NCI-H146 treated with DMSO at 0.1 percent for 48 hours (cell line): ENCODE results near the gene RELL2.

Experiments
- DNase-seq: peaks from one replicate; lab custom pipeline; 2025; ENCODE audit not compliant: unreplicated experiment; lab: John Stamatoyannopoulos, UW

Gene RELL2

DNA sequence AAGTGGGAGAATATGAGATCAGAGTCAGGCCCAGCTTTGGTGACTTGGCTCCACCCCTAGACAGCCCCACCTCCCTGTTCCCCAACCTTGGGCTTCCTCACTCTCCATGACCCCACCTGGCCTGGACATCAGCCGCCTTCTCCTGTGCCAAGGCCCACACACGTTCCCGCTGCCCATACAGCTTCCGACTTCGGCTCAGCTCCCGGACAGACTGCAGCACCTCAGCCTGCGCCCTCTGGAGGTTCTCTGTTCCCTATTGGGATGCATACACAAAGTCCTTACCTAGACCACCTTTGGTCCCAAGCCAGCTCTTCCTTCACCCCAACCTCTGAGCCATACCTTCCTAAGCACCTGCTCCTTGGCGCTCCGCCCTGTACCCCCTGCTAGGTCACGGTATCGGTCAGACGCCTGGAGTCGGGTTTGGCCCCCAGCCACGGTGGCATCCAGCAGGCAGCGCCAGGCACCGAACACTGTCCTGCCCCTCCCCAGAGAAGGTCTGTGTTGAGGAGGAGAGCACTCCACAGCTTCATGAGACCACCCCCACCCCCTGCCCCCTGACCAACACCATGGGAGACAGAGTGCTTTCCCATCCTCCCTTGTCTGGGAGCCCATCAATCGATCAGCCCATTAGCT lies 12.4 kb downstream of the RELL2 start:
- no peak for DNase-seq

- DNase-seq = no peak
Observed at GRCh38 chr5:141649972-141650371, 13.2 kb downstream of the RELL2 start.

DNA sequence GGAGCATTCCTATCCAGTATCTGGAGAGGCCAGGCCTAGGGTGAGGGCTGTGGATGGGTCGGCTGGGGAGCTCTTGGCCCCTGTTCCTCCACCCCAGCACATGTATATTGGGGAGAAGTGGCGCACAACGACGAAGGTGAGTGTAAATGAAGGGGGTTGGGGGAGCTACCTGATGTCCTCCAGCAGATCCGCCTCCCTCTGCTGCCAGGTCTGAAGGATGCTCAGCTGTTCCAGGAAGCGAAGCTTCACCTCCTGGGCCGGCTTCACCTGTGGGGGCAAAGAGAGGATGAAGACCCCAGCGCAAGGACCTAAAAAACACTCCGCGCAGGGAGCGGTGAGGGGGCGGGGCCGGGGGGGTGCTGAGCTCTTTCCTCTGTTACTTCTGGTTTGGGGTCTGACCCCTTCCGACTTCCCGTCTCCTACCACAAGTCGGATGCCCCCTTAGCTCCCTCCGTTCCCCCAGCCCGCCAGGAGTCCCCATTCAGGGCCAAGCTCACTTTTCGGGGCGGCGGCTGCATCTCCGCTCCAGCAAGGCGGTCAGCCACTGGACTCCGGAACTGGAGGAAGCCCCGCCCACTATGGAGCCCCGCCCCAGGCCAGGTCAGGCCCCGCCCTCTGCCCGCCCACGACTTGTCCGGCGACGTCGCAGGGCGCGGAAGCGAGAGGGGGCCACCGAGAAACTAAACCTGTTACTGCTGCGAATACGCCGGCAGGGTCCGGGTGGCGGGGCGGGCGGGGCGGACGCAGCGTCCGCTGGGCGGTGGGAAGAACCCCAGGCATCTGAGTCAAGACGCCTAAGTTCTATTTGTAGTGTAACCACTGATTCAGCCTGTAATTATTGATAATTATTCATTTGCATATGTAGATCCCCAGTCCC lies 14.3 kb downstream of the RELL2 start, which contains the start of gene FCHSD1:
FCHSD1 (minus strand) TSS at position 568 of the 877 bp plus-strand sequence; CDS start at position 518, 50 bp downstream.
- peak; percentile 72 for DNase-seq

GRCh38 chr5:141651728-141652105 lies 14.9 kb downstream of the RELL2 start:
- DNase-seq = no peak

DNA sequence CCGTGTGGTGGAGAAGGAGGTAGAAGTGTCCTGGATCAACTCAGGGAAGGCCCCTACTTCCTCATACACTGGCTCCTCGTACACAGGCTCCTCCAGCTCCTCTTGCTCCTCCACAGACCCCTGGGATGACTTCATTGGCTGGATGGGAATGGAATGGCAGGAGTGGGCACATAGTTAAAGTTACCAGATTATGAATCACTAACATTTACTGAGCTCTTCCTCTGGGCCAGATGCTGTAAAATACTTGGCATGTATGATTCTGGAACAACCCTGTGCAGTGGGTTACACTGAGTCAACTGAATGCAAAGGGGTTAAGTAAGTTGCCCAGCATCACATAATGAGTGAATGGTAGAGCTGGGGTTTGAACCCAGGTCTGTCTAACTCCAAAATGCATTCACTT lies 17.5 kb downstream of the RELL2 start:
- no peak for DNase-seq

- DNase-seq = no peak
Observed at GRCh38 chr5:141655020-141655419, 18.2 kb downstream of the RELL2 start.

DNA sequence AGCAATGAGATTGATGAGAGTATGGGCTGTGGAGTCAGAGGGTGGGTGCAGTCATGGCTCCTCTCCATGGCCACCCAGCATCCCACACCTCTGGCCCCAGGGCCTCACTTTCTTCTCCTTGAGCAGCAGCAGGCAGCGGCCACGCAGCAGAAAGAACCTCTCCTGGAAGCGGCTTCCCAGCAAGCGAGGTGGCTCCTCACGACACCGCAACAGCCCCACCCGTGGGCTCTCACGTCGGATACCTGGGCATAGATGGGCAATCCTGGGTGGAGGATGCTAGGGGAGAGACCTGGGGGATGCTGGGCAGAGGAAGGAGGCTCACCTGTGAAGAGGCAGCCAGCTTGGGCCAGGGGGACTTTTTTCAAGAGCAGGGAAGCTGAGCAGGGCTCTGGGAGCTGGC lies 19.6 kb downstream of the RELL2 start:
- DNase-seq = no peak

DNA sequence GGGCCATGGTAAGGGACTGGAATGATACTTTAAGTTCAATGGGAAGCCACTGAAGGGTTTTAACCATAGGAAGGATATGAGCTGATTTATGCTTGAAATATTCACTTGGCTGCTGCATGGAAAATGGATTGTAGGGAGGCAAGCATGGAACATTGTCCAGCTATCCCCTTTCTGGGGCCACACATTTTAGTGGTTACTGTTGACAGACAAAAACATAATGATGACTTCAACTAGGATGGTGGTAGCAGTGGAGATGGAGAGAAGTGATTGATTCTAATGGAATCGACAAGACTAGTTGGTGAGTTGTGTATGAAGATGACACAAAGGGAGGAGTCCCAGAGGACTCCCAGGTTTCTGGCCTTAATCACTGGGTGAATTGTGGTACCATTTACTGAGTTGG lies 20.6 kb downstream of the RELL2 start:
- no peak for DNase-seq

- DNase-seq = no peak
Observed at GRCh38 chr5:141657937-141658545, 21.2 kb downstream of the RELL2 start.

- DNase-seq = no peak
Observed at GRCh38 chr5:141662028-141662427, 25.2 kb downstream of the RELL2 start.

GRCh38 chr5:141663506-141663905 lies 26.7 kb downstream of the RELL2 start:
- no peak for DNase-seq

DNA sequence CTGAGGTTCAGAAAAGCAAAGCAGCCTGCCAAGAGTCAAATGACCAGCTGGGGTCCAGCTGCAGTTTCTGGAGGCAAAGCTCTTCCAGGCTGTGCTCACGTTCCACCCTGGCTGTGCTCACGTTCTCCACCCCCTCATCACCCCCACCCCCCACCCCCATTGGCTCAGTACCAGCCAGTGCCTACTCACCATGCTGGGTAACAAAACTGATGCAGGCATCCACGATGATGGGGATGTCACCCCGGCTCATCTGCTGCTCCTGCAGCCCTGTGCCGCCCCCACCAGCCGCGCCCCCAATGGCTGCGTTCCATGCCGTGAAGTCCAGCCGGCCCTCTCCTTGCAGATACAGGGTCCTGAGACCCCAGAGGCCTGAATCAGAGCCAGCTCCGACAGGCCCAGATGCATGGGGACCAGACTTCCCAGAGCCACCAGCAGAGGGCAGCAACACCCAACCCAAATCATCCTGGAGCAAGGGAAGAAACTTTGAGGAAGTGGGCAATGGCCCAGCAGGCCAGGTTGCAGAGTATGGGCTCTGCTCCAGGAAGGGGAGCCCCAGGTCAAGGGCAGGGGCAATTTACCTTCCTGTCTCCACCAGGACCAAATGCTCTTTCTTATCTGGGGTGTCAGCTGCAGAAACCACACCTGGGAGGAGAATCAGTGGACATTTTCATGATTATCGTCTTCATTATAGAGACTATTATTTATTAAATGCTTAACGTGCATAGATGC lies 28.1 kb downstream of the RELL2 start:
- no peak for DNase-seq

DNA sequence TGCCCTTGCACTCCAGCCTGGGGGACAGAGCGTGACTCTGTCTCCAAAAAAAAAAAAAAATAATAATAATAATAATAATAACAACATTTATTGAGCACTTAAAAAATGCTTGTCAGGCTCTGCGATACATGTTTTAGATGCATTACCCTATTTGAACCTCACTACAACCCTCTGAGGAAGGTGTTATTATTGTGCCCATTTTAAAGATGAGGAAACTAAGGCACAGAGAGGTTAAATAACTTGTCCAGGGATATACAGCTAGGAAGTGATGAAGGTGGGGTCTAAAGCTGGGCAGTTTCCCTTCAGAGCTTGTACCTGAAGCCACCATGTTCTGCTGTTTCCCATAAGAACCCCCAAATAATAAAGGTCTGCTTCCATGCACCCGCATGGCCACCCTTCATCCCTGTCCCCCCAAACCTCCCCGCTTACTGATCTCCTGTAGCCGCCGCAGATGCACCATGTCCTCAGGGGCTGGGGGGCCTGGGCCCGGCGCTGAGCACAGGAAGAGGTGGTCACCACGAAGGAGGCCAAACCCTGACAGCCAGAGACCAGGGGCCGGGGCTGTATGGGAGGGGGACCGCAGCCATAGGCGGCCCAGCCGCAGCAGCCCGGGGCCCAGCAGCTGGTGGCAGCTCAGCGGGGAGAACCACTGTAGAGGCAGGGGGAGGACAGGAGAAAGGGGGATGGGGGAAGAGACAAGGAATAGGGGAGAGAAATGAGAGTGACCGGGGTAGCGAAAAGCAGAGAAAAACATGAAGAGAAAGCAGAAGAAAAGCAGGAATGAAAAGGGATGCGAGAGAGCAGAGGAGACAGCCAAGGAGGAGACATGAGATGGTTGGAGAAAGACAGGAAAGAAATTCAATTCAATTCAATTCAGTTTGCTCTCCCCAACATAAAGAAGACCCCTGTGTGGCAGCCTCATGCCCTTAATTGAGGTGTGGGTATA lies 29.5 kb downstream of the RELL2 start:
- DNase-seq = no peak

DNA sequence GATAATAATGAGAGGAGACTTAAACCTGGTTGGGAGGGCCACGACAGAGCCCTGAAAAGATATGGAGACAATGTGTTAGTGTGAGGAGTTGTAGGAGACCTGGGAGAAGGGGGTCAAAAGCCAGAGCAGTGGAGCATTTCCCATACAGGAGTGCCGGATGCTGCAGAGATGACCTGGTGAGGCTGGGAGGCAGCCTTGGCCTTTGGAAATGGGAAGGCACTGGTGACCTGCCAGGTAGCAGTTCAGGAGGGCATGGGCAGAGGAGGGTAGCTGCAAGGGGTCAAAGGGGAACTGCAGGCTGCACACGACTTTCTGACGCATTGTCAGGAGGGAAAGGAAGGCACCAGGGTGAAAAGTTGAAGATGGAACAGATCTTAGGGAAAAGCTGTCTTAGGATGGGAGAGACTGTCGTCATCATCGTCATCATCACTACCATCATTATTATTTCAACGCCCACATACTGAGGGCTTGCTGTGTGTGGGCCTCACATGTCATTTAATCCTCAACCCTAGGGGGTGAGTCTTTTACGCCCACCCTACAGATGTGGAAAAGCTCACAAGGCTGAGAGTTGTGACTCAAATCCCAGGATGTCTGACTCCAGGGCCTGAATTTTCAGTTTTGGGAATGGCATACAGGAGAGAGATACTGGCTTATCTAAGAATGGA lies 31.9 kb downstream of the RELL2 start:
- no peak for DNase-seq

- no peak for DNase-seq
Observed at GRCh38 chr5:141669520-141669919, 32.7 kb downstream of the RELL2 start.

DNA sequence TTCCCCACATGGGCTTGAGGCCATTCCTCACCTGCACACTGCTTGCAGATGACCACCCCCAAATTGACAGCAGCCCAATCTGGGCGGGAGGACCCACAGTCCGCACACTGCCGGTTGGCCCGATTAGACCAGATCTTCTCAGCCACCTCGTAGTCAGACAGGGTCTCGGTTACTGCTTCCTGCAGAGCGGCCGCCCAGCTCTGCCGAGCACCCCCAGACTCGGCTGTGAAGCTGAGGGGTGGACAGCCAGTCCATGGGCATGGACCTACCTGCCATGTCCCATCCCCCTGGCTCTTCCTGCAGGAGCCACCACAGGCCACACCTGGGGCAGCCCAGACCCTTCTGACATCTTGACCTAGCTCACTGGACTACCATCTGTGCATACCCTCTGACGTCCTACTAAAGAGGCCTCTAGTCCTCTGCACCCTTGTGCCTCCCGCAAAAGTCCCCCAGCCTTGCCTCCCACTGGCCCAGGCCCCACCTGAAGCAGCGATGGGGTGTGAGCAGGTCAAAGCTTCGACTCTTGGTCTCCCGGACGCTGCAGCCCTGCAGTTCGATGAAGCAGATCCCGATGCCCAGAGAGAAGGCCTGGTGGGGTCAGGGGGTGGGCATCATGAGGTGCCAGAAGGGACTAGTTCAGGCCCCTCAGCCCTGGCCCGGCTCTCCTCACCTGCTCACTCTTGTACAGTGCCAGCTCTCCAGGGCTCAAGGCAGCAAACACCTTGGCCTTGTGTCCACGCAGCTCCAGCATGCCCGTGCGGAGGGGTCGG lies 35.5 kb downstream of the RELL2 start:
- no peak for DNase-seq

- DNase-seq = no peak
Observed at GRCh38 chr5:141672841-141673813, 36.3 kb downstream of the RELL2 start.

DNA sequence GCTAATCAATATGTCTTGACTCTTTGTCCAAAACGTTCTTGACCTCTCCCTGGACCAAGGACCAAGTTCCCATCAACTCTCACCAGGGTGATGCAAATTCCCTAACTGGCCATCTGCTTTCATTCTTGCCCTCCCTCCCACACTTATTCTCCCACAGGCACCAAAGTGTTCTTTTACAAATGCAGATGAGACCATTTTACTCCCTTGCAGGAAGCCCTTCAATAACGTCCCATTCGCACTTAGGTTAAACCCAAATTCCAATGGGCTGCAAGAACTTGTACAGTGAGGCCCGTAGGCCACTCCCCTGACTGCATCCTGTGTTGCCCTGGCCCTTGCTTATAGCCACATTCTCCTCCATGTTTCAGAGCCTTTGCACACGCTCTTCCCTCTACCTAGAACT lies 38.0 kb downstream of the RELL2 start:
- DNase-seq = no peak
